Astrocyte of the spinal cord (primary cell): ENCODE results near the gene HIF1A.

Experiments used
- DNase-seq: peaks from one replicate; pipeline ENCODE4 v3.0.0; 2011; ENCODE audit warnings: low read depth, low spot score
- H3K4me3 ChIP-seq: 2 replicates; pipeline ENCODE4 v1.5.1; 2011; ENCODE audit warnings: low read depth, mild to moderate bottlenecking, low read length, moderate library complexity
- CTCF ChIP-seq: IDR thresholded peaks from 2 replicates; pipeline ENCODE4 v1.5.1; 2012; ENCODE audit warnings: low read depth, mild to moderate bottlenecking, low read length, inconsistent platforms
- in situ Hi-C: cut with HindIII; loops from 2 replicates; pipeline ENCODE4 v1.10.0; 2017; ENCODE audit warnings: low sequenced_read_pairs

HIF1A gene

GRCh38 chr14:61690039-61690438 is 5.3 kb upstream of the HIF1A start:
- H3K4me3 ChIP-seq = no peak overlapping the region
- TF ChIP-seq CTCF = no peak
- no peak for DNase-seq
- in situ Hi-C loops = no loop called here

GRCh38 chr14:61690982-61691381 is 4.3 kb upstream of the HIF1A start:
- no peak overlapping the region for H3K4me3 ChIP-seq
- TF ChIP-seq CTCF = no peak
- peak; percentile 21 for DNase-seq
- in situ Hi-C loops = no loop called here

- in situ Hi-C loops = no loop called here
- H3K4me3 ChIP-seq = no peak overlapping the region
- peak; percentile 9 for DNase-seq
- no peak for TF ChIP-seq CTCF
Measured at GRCh38 chr14:61691495-61691894, 3.8 kb upstream of the HIF1A start.

GRCh38 chr14:61694039-61694438 is 1.3 kb upstream of the HIF1A start:
- no peak for DNase-seq
- in situ Hi-C loops = no loop called here
- H3K4me3 ChIP-seq = no peak overlapping the region
- no peak for TF ChIP-seq CTCF

GRCh38 chr14:61695695-61696527 is 598 bp downstream of the HIF1A start:
- in situ Hi-C loops = no loop called here
- no peak for TF ChIP-seq CTCF
- peak overlapping the region; percentile 96 for H3K4me3 ChIP-seq
- DNase-seq = peak; percentile 65

- peak; percentile 46 for DNase-seq
- in situ Hi-C loops = no loop called here
- TF ChIP-seq CTCF = no peak
- H3K4me3 ChIP-seq = peak overlapping the region; percentile 96
Measured at GRCh38 chr14:61696753-61697318, 1.5 kb downstream of the HIF1A start.
